Liver (tissue), 3 donors: ENCODE measurements around the gene ADAMTS14.
"Not testable (repeated sequence)": the region's sequence is repeated elsewhere in the genome, so short reads cannot be mapped to it uniquely, and the experiment has no call there.

ENCODE experiments used
- EGR1 ChIP-seq, 2 donors: IDR thresholded peaks; 2 replicates each; pipeline ENCODE4 v1.6.1; 2016 to 2018; ENCODE audit warnings: antibody characterized with exemption in 2 of 2, low read depth in 2 of 2
- FOXA1 ChIP-seq: IDR thresholded peaks from 2 replicates; pipeline ENCODE4 v1.6.1; 2016; ENCODE audit warnings: antibody characterized with exemption
- GABPA ChIP-seq, 2 donors: IDR thresholded peaks in 1 of 2; conservative IDR thresholded peaks in 1 of 2; 2 replicates each; pipeline ENCODE4 v1.6.1; 2016; ENCODE audit warnings: antibody characterized with exemption in 2 of 2, mild to moderate bottlenecking in 1 of 2, moderate library complexity in 1 of 2
- HNF4G ChIP-seq: IDR thresholded peaks from 2 replicates; pipeline ENCODE4 v1.6.1; 2016; ENCODE audit warnings: antibody characterized with exemption
- JUND ChIP-seq, 2 donors: IDR thresholded peaks; 2 replicates each; pipeline ENCODE4 v1.6.1; 2016; ENCODE audit warnings: antibody characterized with exemption in 2 of 2
- RAD21 ChIP-seq, 2 donors: IDR thresholded peaks; 2 replicates each; pipeline ENCODE4 v1.6.1; 2016; ENCODE audit warnings: antibody characterized with exemption in 2 of 2, mild to moderate bottlenecking in 2 of 2
- SP1 ChIP-seq: IDR thresholded peaks from 2 replicates; pipeline ENCODE4 v1.6.1; 2018; ENCODE audit warnings: antibody characterized with exemption, mild to moderate bottlenecking
- TAF1 ChIP-seq: conservative IDR thresholded peaks from 2 replicates; pipeline ENCODE4 v1.6.1; 2016; ENCODE audit warnings: antibody characterized with exemption, mild to moderate bottlenecking
- YY1 ChIP-seq: IDR thresholded peaks from 2 replicates; pipeline ENCODE4 v1.6.1; 2016; ENCODE audit warnings: antibody characterized with exemption, mild to moderate bottlenecking
- TF ChIP-seq, protein P1 (sequence below): fragments of 150-350 bp; IDR thresholded peaks from 2 replicates; pipeline ENCODE4 v1.5.1; 2017; ENCODE audit warnings: improper control_type of control experiment, low read depth, low read length; ENCODE audit not compliant: missing input control
- TF ChIP-seq, protein P2 (sequence below): IDR thresholded peaks from 2 replicates; pipeline ENCODE4 v1.6.1; 2016; ENCODE audit warnings: antibody characterized with exemption
- TF ChIP-seq, protein P3 (sequence below): IDR thresholded peaks from 2 replicates; pipeline ENCODE4 v1.6.1; 2016; ENCODE audit warnings: antibody characterized with exemption
- TF ChIP-seq, protein P4 (sequence below): IDR thresholded peaks from 2 replicates; pipeline ENCODE4 v1.6.1; 2016; ENCODE audit warnings: antibody characterized with exemption, mild to moderate bottlenecking
- TF ChIP-seq, protein P5 (sequence below): IDR thresholded peaks from 2 replicates; pipeline ENCODE4 v1.6.1; 2016; ENCODE audit warnings: antibody characterized with exemption
- donor health status: healthy.
- donor health status: healthy.

DNA sequence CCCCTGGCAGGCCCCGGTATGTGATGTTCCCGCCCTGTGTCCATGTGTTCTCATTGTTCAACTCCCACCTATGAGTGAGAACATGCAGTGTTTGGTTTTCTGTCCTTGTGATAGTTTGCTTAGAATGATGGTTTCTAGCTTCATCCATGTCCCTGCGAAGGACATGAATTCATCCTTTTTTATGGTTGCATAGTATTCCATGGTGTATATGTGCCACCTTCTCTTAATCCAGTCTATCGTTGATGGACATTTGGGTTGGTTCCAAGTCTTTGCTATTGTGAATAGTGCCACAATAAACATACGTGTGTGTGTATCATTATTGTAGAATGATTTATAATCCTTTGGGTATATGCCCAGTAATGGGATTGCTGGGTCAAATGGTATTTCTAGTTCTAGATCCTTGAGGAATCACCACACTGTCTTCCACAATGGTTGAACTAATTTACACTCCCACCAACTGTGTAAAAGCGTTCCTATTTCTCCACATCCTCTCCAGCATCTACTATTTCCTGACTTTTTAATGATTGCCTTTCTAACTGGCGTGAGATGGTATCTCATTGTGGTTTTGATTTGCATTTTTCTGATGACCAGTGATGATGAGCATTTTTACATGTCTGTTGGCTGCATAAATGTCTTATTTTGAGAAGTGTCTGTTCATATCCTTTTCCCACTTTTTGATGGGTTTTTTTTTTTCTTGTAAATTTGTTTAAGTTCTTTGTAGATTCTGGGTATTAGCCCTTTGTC is 32.5 kb upstream of the ADAMTS14 start:
- TF ChIP-seq, protein P1, sequence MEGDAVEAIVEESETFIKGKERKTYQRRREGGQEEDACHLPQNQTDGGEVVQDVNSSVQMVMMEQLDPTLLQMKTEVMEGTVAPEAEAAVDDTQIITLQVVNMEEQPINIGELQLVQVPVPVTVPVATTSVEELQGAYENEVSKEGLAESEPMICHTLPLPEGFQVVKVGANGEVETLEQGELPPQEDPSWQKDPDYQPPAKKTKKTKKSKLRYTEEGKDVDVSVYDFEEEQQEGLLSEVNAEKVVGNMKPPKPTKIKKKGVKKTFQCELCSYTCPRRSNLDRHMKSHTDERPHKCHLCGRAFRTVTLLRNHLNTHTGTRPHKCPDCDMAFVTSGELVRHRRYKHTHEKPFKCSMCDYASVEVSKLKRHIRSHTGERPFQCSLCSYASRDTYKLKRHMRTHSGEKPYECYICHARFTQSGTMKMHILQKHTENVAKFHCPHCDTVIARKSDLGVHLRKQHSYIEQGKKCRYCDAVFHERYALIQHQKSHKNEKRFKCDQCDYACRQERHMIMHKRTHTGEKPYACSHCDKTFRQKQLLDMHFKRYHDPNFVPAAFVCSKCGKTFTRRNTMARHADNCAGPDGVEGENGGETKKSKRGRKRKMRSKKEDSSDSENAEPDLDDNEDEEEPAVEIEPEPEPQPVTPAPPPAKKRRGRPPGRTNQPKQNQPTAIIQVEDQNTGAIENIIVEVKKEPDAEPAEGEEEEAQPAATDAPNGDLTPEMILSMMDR = not testable (repeated sequence)
- not testable (repeated sequence) for TF ChIP-seq JUND (IDR thresholded peaks at IDR 0.05); YY1; GABPA (IDR thresholded peaks at IDR 0.05 in 1 of 2, conservative IDR thresholded peaks at IDR 0.05 in 1 of 2); SP1; TAF1; HNF4G; RAD21 (IDR thresholded peaks at IDR 0.05); EGR1 (IDR thresholded peaks at IDR 0.05; ENCODE audit: low read depth in 2 of 2); FOXA1
- TF ChIP-seq, protein P2, sequence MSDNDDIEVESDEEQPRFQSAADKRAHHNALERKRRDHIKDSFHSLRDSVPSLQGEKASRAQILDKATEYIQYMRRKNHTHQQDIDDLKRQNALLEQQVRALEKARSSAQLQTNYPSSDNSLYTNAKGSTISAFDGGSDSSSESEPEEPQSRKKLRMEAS = not testable (repeated sequence)
- TF ChIP-seq, protein P3, sequence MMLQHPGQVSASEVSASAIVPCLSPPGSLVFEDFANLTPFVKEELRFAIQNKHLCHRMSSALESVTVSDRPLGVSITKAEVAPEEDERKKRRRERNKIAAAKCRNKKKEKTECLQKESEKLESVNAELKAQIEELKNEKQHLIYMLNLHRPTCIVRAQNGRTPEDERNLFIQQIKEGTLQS = not testable (repeated sequence)
- TF ChIP-seq, protein P4, sequence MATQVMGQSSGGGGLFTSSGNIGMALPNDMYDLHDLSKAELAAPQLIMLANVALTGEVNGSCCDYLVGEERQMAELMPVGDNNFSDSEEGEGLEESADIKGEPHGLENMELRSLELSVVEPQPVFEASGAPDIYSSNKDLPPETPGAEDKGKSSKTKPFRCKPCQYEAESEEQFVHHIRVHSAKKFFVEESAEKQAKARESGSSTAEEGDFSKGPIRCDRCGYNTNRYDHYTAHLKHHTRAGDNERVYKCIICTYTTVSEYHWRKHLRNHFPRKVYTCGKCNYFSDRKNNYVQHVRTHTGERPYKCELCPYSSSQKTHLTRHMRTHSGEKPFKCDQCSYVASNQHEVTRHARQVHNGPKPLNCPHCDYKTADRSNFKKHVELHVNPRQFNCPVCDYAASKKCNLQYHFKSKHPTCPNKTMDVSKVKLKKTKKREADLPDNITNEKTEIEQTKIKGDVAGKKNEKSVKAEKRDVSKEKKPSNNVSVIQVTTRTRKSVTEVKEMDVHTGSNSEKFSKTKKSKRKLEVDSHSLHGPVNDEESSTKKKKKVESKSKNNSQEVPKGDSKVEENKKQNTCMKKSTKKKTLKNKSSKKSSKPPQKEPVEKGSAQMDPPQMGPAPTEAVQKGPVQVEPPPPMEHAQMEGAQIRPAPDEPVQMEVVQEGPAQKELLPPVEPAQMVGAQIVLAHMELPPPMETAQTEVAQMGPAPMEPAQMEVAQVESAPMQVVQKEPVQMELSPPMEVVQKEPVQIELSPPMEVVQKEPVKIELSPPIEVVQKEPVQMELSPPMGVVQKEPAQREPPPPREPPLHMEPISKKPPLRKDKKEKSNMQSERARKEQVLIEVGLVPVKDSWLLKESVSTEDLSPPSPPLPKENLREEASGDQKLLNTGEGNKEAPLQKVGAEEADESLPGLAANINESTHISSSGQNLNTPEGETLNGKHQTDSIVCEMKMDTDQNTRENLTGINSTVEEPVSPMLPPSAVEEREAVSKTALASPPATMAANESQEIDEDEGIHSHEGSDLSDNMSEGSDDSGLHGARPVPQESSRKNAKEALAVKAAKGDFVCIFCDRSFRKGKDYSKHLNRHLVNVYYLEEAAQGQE = not testable (repeated sequence)
- TF ChIP-seq, protein P5, sequence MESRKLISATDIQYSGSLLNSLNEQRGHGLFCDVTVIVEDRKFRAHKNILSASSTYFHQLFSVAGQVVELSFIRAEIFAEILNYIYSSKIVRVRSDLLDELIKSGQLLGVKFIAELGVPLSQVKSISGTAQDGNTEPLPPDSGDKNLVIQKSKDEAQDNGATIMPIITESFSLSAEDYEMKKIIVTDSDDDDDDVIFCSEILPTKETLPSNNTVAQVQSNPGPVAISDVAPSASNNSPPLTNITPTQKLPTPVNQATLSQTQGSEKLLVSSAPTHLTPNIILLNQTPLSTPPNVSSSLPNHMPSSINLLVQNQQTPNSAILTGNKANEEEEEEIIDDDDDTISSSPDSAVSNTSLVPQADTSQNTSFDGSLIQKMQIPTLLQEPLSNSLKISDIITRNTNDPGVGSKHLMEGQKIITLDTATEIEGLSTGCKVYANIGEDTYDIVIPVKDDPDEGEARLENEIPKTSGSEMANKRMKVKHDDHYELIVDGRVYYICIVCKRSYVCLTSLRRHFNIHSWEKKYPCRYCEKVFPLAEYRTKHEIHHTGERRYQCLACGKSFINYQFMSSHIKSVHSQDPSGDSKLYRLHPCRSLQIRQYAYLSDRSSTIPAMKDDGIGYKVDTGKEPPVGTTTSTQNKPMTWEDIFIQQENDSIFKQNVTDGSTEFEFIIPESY = not testable (repeated sequence)
